GM19438 (cell line): ENCODE data around the gene RPS5.
"Not testable (repeated sequence)": the region's sequence is repeated elsewhere in the genome, so short reads cannot be mapped to it uniquely, and the experiment has no call there.

Source experiments
- ATAC-seq: cut with Tn5 transposase; IDR thresholded peaks from one replicate; pipeline ENCODE4 v1.9.1; 2021; ENCODE audit warnings: low read depth; ENCODE audit not compliant: unreplicated experiment

Gene RPS5

DNA sequence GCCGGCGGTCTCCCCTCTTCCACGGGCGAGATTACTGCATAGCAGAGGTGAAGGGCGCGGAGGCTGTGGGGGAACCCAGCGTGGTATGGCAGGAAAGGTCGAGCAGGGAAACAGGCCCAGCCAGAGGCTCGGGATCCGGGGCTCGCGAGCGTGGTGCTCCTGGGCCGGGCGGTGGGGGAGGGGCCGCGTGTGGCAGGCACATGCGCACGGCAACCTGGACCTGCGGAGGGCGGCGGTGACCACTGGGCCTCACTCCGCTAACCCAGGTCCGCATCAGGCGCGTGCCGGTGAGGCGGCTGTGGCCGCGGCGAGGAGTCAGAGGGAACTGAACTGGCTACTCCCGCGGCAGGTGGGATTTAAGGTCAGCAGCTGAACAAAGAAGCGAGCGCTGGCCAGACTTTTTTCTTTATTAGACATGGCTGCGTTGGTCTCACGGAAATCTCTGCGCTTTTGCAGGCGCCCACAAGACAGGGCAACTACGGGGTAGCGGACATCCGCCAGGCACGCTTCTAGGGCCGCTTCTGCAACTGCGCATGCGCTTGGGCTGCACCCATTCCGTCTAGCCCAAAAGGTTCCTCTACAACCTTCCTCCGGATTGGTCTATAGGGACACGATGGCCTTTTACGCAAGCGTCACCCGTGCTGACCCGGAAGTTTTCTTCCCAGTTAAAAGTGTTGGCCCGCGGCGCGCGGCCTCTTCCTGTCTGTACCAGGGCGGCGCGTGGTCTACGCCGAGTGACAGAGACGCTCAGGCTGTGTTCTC lies at the start of gene RPS5:
Gene RPS5 (plus strand): TSS at position 694 of the 762 bp plus-strand sequence. CDS start 869 bp downstream, outside the sequence.
- peak; percentile 87 for ATAC-seq

DNA sequence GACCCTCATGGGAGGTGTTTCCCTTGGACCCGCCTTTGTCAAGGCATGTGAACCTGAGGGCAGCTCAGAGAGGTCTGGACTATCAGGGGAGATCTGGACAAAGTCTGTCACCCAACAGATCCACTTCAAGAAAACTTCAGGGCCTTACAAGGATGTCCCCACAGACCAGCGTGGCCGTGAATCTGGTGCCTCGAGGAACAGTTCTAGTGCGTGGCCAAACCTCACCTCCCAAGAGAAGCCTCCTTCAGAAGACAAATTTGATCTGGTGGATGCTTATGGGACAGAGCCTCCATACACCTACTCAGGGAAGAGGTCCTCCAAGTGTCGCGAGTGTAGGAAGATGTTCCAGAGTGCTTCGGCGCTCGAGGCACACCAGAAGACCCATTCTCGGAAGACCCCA lies 48.7 kb upstream of the RPS5 start:
- ATAC-seq: no peak

DNA sequence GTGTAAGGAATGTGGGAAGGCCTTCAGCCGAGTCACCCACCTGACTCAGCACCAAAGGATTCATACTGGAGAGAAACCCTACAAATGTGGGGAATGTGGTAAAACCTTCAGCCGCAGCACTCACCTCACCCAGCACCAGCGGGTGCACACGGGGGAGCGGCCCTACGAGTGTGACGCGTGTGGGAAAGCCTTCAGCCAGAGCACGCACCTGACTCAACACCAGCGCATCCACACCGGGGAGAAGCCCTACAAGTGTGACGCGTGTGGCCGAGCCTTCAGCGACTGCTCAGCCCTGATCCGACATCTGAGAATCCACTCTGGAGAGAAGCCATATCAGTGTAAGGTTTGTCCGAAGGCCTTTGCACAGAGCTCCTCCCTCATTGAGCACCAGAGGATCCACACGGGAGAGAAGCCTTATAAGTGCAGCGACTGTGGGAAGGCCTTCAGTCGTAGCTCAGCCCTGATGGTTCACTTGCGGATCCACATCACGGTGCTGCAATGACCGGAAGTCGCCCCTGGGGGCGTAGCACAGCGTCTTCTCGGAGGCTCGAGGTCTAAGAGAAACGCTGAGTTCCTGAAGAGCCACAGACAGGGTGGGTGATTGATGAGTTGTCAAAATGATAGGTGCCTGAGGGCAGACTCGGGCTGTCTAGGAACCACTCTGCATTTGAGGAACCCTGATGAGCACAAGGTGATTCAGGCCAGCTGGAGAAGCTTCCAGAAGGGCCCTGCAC lies 48.1 kb upstream of the RPS5 start:
- ATAC-seq: no peak

DNA sequence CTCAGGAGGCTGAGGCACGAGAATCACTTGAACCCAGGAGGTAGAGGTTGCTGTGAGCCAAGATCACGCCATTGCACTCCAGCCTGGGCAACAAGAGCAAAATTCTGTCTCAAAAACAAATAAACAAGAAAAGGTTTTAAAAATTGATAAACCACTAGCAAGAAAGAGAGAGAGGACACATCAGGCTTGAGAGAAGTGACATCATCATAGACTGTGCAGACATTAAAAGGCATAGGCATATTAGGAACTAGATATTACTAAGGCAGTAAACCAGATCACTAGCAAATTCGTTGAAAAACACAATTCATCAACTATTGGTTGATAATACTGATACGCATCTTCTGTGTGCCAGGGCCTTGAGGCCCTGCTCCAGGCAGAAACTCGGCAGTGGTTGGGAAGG lies 41.5 kb upstream of the RPS5 start:
- ATAC-seq: no peak

DNA sequence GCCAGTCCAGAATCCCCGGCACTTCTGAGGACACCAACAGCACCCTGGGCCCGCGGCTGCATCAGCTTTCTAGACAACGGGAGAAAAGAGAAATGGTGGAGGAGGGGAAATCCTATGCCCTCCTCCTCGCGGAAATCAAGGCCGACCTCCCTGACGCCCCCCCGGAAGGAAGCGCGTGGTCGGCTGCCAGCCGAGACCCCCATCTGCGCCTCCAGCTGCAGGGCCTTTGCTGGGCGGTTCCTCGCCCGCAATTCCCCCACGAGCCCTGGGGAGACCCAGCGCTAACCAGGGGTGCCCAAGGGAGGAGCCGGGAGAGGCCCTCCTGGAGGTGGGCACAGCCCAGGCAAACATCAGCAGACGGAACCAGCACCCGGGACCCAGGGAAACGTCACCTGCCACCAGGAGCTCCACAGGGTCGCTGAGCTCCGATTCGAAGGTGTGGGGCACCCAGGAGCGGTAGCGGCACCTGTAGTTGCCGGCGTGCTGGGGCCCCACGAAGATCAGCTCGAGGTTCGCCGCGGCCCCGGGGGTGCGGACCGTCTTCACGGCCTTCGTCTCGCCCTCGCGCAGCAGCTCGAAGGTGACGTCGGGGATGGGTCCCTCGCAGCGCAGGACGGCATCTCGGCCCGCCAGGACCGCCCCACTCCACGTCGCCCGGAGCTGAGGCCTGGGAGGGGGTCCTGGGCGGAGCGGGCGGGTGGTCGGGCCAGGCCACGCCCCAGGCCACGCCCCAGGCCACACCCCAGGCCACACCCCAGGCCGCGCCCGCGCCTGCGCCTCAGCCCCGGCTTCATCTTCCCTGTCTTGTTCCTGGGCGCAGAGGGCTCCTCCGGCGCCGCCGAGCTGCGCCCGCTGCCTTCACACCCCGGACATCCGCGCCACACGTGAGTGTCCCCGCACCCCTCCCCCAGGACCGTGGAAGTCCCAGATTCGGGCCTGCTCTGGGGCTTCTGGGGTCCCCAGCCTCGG lies 39.8 kb upstream of the RPS5 start:
- ATAC-seq: peak; percentile 85

DNA sequence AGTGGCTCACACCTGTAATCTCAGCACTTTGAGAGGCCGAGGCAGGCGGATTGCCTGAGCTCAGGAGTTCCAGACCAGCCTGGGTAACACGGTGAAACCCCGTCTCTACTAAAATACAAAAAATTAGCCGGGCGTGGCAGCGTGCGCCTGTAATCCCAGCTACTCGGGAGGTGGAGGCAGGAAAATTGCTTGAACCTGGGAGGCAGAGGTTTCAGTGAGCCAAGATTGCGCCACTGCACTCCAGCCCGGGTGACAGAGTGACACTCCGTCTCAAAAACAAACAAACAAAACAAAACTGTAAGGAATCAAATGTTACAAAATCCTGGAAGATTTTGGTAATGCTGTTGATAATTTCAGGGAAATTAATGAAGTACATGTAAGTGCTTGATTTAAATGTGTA lies 39.0 kb upstream of the RPS5 start:
- not testable (repeated sequence) for ATAC-seq

DNA sequence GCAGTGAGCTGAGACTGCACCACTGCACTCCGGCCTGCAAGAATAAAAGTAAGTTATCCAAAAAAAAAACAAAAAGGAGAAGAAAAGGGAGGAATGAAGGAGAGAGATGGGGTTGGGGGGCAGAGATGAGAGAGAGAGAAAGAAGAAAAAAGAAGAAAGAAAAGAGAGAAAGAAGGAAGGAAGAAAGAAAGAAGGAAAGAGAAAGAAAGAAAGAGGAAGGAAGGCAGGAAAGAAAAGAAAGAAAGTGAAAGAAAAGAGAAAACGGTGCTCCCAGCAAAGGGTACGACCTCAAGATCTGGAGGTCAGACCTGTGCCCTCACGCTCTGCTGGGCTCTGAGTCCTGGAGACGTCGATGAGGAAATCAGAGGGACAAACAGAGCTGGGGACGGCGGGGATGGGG lies 37.5 kb upstream of the RPS5 start:
- no peak for ATAC-seq

DNA sequence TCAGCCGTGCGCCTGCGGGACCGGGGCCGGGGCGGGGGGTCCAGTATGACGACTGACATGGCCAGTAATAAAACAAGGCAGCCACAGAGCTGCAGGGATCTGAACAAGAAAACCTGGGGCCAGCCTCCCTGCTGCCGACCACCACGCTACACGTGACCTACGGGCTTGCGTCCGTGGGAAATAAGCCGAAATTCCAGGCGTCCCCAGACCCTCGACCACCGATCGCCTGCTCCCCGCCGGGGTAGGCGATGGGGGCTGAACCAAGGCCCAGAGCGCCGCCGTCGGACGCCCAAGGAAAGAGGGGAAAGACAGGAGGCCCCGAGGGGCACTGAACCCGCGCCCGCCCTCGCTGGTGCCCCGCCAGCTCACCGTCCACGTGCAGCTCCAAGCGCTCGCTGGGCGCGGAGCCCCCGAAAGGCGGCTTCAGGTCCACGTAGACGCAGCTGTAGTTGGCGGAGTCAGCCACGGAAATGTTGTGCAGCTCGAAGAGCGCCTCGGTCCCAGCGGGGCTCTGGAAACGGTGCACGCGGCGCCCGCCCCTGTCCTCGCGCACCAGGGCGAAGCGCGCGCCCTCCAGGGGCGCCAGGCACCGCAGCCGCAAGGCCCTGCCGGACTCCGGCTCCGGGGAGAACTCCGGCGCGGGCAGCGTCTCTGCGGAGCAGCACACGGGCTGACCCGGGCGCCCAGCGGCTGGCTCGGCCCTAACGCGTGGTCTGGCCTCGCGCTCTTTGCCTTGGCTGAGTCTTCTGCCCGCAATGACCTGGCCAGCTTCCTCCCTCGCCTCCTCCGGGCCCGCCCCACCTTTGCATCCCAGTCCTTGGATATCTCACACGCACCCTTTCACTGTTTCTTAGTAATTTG lies 36.8 kb upstream of the RPS5 start:
- ATAC-seq: no peak

DNA sequence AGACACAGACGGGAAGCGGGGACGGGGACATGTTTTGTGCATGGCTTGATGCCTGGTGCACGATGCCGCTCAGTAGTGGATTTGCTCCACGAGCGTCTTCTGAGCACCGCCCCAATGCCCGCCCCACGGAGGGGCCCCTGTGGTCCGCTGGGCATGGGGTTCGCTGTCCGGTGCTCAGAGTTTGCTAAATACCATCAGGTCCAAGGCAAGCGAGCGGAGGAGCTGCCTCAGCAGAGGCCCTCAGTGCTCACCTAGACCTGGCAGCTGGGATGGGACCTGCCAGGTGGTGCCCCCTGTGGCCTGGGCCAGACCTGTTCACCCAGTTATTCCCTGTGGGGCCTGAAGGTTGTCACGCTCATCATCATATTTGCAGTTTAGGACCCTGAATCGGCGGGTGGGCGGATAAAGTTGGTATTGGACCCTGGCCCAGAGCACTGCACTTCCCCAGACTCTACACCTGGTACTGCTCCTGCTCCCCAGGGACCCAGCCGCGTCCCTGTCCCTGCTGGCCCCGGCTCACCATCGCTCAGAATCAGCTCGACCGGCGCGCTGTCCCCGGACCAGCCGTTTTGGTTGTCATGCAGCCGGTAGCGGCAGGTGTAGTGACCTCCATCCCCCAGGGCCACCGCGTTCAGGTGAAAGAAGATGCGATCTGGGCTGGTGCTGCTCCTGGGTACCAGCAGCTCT lies 36.1 kb upstream of the RPS5 start:
- ATAC-seq: no peak

DNA sequence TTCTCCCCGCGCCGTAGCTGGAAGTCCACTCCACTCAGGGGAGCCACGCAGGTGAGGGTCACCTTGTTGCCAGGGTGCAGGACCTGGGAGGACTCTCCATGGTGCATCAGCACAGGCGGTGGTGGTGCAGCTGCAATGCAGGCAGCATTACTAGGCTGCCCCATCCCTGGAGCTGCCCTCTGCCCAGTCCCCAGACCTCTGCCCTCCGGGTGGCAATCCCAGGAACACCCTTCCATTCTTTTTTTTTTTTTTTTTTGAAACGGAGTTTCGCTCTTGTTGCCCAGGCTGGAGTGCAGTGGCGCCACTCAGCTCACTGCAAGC lies 35.6 kb upstream of the RPS5 start:
- ATAC-seq: no peak

DNA sequence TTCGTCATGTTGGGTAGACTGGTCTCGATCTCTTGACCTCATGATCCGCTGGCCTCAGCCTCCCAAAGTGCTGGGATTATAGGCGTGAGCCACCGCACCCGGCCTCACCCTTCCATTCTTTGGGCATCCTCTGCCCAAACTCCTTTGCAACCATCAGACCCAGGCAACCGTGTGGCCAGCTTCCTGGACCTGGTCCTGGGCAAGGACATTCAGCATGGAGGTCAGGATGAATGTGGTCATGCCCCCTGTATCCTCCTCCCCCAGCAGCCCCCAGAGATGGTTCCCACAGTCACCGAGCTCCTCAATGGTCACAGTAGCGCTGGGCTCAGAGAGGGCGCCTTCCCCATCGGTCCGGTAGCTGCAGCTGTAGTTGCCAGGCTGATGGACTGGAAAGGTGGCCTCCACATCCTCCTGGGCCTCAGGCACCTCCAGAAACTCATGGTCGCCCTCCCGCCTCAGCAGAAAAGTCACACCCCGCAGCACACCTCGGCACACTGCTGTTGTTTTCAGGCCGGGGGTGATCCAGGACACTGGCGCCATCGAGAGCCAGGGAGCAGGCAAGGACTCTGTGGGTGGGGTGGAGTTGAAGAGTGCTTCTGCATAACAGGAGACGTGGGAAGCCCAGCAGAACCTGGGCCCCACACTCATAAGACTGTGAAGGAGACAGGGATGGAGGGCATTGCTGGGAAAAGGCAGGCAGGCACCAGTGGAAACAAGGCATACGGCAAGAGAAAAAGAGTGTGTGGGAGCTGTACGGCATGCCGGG lies 34.9 kb upstream of the RPS5 start:
- no peak for ATAC-seq

DNA sequence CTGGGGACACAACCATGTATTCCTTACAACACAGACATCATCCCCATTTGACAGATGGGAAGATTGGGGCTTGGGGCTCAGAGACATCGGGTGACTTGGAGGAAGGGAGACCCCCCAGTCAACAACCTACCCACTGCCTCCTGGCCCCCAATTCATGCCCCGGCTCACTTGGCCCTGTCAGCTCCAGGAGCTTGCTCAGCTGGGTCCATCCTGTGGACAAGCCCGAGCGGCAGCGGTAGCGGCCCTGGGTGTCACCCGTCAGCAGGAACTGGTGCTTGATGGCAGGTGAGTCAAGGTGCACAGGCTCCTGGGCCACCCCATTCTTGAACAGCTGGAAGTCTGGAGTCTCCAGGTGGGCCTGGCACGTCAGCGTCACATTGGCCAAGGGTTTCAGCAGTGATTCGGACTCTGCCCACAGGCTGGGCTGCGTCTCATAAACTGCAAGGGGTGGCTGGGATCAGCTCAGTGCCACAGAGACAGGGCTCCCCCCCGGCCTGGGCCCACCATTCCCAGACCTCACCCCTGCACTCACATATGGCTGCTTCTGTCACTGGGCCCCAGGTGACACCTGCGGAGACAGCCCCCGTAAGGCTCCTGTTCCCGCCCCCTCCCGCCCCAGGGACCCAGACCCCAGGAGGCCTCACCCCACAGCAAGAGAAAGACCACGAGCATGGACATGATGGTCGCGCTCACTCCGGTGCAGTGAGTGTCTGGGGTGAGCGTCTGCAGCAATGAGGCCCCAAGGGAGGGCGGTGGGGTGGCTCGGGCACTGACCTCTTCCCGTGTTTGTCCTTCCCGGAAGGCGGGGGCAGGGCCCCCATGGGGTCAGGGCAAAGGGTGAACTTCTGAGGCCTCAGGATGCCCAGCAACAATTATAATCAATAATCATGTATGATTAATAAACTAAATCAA lies 34.1 kb upstream of the RPS5 start, which contains the start of gene A1BG:
Gene A1BG (minus strand): TSS at position 733 of the 912 bp plus-strand sequence. CDS start 55 bp downstream, at position 678.
- no peak for ATAC-seq

DNA sequence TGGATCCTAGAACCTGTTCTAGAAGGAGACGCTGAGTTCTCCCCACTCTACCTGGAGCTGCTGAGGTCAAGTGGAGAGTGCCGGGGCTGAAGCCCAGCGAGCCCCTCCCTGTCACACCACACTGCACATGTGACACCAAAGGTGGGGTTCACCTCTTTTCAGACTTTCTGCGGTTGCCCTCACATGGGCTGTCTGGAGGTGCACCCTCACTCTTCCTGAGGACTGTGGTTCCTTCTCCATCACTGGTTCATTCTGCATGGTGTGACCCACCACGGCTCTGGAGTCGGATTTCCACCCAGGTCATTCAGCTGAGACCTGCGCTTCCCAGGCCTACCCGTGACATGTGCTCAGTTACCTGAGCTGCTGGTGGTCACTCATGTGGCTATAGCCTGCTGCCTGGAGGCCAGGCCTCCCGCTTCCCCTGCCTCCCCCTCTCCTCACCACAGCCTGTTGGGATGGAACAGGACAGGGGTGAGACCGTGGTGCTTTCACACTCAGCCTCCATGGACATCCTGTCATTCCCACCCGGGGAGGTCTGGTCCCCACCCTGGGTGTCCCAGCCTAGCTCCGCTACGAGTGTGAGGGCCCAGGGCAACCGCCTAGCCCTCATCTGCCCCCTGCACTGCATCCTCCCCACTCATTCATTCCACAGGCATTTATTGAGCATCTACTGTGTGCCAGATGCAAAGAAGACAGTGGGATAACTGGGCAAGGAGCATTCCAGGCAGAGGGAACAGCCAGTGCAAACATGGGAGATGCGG lies 33.2 kb upstream of the RPS5 start:
- no peak for ATAC-seq

DNA sequence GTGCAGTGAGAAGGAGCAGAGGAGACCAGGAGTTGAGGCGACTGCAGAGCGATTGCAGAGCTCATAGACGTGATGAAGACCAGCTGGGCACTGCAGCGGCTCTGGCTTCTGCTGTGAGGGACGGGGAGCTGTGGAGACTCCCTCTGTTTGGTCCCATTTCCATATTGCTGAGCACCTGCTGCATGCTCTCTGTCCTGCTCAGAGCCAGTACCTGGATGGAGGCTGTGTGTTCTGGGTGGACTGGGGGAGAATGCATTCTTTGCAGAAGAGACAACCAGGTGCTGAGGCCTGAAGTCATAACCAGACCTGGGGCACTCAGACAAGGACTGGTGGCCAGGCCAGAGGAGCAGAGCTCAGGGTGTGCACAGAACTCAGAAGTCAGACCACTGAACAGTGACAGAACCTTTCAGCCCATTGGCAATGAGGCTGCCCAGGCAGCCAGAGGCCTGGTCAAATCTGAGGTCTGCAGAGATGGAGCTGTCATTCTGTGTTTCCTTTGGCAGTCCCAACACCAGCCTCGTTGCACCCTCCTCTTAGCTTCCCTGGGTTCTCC lies 32.5 kb upstream of the RPS5 start:
- no peak for ATAC-seq

DNA sequence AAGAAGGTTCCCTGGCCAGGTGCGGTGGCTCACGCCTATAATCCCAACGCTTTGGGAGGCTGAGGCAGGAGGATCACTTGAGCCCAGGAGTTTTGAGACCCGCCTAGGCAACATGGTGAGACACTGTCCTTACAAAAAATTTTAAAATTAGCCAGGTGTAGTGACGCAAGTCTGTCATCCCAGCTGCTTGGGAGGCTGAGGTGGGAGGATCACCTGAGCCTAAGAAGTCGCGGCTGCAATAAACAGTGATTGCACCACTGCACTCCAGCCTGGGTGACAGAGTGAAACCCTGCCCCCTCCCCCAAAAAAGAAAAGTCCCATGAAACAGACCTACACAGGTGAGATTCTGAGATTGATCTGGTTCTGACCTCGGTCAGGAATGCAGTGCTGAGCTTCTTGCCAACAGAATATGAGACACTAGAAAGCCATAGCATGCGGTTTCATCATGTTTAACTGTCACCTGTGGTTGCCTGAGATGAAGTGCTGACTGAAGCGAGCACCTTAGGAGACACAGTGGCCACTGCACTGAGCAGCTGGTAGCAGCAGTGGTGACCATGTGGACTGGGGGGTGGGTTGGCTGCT lies 31.8 kb upstream of the RPS5 start:
- no peak for ATAC-seq
